HEK293 (cell line): ENCODE data around the gene RHBDF1.
"Not testable (repeated sequence)": the region's sequence is repeated elsewhere in the genome, so short reads cannot be mapped to it uniquely, and the experiment has no call there.

Experiments
- CTCF ChIP-seq: fragments of 450-650 bp; formaldehyde crosslinking; IDR thresholded peaks from 2 replicates; pipeline ENCODE4 v1.5.1; 2016; ENCODE audit warnings: missing biosample characterization, missing genetic modification characterization
- PRDM6 ChIP-seq: fragments of 450-650 bp; formaldehyde crosslinking; IDR thresholded peaks from 2 replicates; pipeline ENCODE4 v1.5.1; 2017; ENCODE audit warnings: missing biosample characterization, missing genetic modification characterization
- TCF7L2 ChIP-seq: IDR thresholded peaks from 2 replicates; pipeline ENCODE4 v1.6.1; 2011; ENCODE audit warnings: low read depth, mild to moderate bottlenecking, inconsistent platforms, low read length, moderate library complexity, borderline replicate concordance
- YY1 ChIP-seq: fragments of 450-650 bp; formaldehyde crosslinking; IDR thresholded peaks from 2 replicates; pipeline ENCODE4 v1.5.1; 2018; ENCODE audit warnings: missing biosample characterization, missing genetic modification characterization
- ZNF184 ChIP-seq: fragments of 450-650 bp; IDR thresholded peaks from 2 replicates; pipeline ENCODE4 v1.5.1; 2018; ENCODE audit warnings: missing biosample characterization, mild to moderate bottlenecking, missing genetic modification characterization
- ZNF280C ChIP-seq: fragments of 450-650 bp; formaldehyde crosslinking; IDR thresholded peaks from 2 replicates; pipeline ENCODE4 v1.5.1; 2016; ENCODE audit warnings: missing biosample characterization, missing genetic modification characterization
- ZNF701 ChIP-seq: fragments of 450-650 bp; formaldehyde crosslinking; IDR thresholded peaks from 2 replicates; pipeline ENCODE4 v1.5.1; 2016; ENCODE audit warnings: missing biosample characterization, missing genetic modification characterization
- ZNF776 ChIP-seq: fragments of 450-650 bp; formaldehyde crosslinking; IDR thresholded peaks from 2 replicates; pipeline ENCODE4 v1.5.0; 2017; ENCODE audit warnings: missing biosample characterization, missing genetic modification characterization, borderline replicate concordance

GRCh38 chr16:25926-26348, 46.5 kb downstream of the RHBDF1 start:
- TF ChIP-seq CTCF (tag by site-specific recombination); TCF7L2; PRDM6 (tag by site-specific recombination); ZNF776; ZNF280C (tag by site-specific recombination); ZNF701; YY1 (tag by site-specific recombination); ZNF184: not testable (repeated sequence)
